ENCODE measurements around the gene DNAJC10.

Gene DNAJC10

DNA sequence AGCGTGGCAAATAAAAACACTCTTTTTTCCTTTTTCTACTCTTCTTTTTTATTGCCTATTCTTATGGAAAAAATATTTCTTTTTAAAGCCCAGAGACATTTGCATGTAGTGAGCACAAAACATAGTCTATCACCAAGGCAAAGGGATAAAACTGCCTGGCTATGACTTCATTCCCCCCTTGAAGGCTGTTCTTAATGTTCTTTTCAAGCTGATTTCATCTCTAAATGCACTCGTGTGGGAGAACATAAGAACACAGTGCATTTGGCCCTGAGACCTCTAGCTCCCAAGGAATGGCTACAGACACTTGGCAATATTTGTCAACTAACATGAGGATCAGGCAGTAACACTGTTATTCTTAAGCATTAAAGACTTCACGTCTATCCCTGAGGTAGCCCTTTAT is 17.4 kb upstream of the DNAJC10 start:
- Histone ChIP-seq H3K36me3 (no peaks in the 10 kb centered on the region), H3K9me3 (ENCODE audit: severe bottlenecking) (no peaks in the 10 kb centered on the region), H3K27me3 (ENCODE audit: insufficient read depth, low read depth, severe bottlenecking) (no peaks in the 10 kb centered on the region), H3K27ac (no peak overlapping the region), H3K4me3 (ENCODE audit: low read depth, low read length) (no peak overlapping the region)
- no peak for DNase-seq
- TF ChIP-seq, protein P1, sequence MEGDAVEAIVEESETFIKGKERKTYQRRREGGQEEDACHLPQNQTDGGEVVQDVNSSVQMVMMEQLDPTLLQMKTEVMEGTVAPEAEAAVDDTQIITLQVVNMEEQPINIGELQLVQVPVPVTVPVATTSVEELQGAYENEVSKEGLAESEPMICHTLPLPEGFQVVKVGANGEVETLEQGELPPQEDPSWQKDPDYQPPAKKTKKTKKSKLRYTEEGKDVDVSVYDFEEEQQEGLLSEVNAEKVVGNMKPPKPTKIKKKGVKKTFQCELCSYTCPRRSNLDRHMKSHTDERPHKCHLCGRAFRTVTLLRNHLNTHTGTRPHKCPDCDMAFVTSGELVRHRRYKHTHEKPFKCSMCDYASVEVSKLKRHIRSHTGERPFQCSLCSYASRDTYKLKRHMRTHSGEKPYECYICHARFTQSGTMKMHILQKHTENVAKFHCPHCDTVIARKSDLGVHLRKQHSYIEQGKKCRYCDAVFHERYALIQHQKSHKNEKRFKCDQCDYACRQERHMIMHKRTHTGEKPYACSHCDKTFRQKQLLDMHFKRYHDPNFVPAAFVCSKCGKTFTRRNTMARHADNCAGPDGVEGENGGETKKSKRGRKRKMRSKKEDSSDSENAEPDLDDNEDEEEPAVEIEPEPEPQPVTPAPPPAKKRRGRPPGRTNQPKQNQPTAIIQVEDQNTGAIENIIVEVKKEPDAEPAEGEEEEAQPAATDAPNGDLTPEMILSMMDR (IDR thresholded peaks at IDR 0.05; ENCODE audit: low read depth, low read length), result no peak

DNA sequence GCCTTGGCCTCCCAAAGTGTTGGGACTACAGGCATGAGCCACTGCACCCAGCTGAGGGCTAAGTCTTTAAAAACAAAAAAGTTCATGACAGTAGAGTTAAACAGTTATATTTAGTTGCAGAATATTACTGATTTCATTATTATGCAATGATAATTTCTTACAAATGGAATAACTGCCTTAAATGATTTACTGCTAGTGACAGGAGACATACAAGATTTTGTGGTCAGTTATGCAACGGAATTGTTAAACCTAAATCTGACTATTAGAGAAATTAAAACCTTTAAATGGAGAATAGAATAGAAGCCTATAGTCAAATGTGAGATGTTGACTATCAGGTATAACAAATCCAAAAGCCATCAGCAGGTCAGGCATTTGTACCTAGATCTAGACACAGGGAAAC is 10.3 kb upstream of the DNAJC10 start:
- Histone ChIP-seq H3K9me3 (ENCODE audit: severe bottlenecking) (no peaks in the 10 kb centered on the region), H3K36me3 (no peaks in the 10 kb centered on the region), H3K27me3 (ENCODE audit: insufficient read depth, low read depth, severe bottlenecking) (no peaks in the 10 kb centered on the region), H3K27ac (no peak overlapping the region), H3K4me3 (ENCODE audit: low read depth, low read length) (no peak overlapping the region)
- DNase-seq, result no peak
- TF ChIP-seq, protein P1 (IDR thresholded peaks at IDR 0.05; ENCODE audit: low read depth, low read length), result no peak

DNA sequence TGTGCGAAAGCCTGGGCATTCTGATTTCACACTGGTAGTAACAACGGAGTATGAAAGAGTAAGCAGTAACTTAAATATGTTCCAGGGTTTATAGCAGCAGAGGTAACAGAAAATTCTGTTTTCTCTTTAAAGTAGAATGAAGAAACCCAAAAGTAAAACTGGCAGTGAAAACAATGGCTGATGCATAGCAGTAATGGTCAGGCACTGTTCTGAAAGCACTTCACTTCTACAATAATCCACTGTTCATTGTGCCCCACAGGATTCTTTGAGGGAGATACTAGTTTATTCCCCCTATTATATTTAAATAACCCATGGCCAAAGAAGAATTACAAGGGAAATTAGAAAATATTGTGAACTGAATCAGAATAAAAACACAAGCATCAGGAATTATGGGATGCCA is 9.3 kb upstream of the DNAJC10 start:
- TF ChIP-seq, protein P1 (IDR thresholded peaks at IDR 0.05; ENCODE audit: low read depth, low read length), result no peak
- no peak overlapping the region for H3K27ac ChIP-seq

DNA sequence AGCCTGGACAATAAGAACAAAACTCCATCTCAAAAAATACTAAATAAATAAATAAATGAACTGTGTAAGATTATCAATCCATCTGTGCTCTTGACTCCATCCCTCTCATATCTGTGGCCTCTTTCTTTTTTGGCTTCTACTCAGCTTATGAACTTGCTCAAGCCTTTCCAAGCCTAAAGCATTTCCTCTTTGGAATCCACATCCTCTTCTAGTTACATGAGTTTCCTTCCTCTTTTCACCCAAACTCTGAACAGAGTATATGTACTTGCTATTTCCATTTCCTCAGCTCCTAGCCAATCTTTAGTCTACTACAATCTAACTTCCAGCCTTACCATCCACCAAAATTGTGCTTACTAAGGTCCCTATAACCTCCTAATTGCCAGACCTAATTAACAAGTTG is 2.5 kb upstream of the DNAJC10 start:
- Histone ChIP-seq H3K27me3 (ENCODE audit: insufficient read depth, low read depth, severe bottlenecking) (no peaks in the 10 kb centered on the region), H3K27ac (no peak overlapping the region), H3K36me3 (peaks cover 10% of the 10 kb centered on the region; the same call in 1 of the 2 replicates), H3K4me3 (ENCODE audit: low read depth, low read length) (no peak overlapping the region), H3K9me3 (ENCODE audit: severe bottlenecking) (no peaks in the 10 kb centered on the region)
- no peak for DNase-seq
- TF ChIP-seq, protein P1 (IDR thresholded peaks at IDR 0.05; ENCODE audit: low read depth, low read length), result no peak

More for the DNA sequence above, 9.3 kb upstream of the DNAJC10 start:
- H3K9me3 ChIP-seq (ENCODE audit: severe bottlenecking), result no peaks in the 10 kb centered on the region
- H3K4me3 ChIP-seq (ENCODE audit: low read depth, low read length), result no peak overlapping the region
- H3K27me3 ChIP-seq (ENCODE audit: insufficient read depth, low read depth, severe bottlenecking), result no peaks in the 10 kb centered on the region
- H3K36me3 ChIP-seq, result no peaks in the 10 kb centered on the region
- no peak for DNase-seq

DNA sequence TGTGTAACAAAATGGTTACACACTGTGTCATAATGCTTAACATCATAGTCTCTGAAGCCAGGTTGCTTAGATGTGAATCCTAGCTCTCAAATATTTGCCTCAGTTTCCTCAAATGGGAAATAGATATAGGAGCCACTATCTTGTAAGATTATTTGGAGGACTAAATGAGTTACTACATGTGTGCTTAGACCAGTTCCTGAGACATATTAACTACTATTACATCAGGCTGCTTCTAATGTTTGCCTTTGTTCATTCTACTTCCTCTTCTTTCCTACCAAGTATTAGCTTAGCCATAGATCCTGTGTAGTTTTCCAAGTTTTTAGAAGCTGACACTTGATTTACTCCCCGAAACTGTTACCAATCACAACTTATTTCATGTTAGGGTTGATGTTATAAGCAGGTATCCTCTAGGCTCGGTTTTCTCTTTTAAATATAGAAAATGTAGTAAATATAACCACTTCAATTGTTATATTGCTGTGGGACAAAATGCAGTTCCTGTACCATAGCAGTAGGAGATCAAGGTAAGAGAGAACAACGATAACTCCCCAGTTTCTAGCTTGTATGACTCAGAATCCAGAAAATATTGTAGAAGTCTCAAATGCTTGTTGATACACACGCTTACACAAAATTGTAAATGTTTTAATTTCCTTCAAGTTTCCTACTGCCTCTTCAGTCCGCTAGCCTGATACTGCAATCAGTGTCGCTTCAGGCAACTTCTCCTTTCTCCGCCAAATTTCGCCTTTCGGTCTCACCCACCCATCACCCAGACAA is 751 bp upstream of the DNAJC10 start:
- Histone ChIP-seq H3K9me3 (ENCODE audit: severe bottlenecking) (no peaks in the 10 kb centered on the region), H3K27ac (peak overlapping the region; percentile 86), H3K4me3 (ENCODE audit: low read depth, low read length) (peak overlapping the region; percentile 98), H3K36me3 (peaks cover 15% of the 10 kb centered on the region; the same call in 1 of the 2 replicates), H3K27me3 (ENCODE audit: insufficient read depth, low read depth, severe bottlenecking) (no peaks in the 10 kb centered on the region)
- DNase-seq, result no peak
- TF ChIP-seq, protein P1 (IDR thresholded peaks at IDR 0.05; ENCODE audit: low read depth, low read length), result no peak

DNA sequence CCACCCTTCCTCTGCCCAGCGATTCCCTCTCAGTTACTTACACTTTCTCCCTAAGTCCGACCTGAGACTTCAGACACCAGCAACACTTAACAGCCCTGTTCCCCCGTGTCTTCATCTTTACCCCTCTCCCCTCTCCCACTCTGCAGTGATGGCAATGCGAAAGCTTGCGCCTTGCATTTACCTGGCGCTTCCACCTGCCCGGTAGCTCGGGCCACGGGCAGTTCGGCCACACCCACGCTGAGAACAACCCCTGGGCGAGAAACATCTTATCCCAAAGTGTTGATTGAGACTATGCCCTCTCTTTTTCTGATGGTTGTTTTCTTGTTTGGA is 558 bp downstream of the DNAJC10 start:
- TF ChIP-seq, protein P1 (IDR thresholded peaks at IDR 0.05; ENCODE audit: low read depth, low read length), result no peak
- H3K27ac ChIP-seq, result peak overlapping the region; percentile 86
- no peak for DNase-seq

More for the DNA sequence above, 558 bp downstream of the DNAJC10 start:
- Histone ChIP-seq H3K36me3 (peaks cover 27% of the 10 kb centered on the region), H3K9me3 (ENCODE audit: severe bottlenecking) (no peaks in the 10 kb centered on the region), H3K4me3 (ENCODE audit: low read depth, low read length) (peak overlapping the region; percentile 98), H3K27me3 (ENCODE audit: insufficient read depth, low read depth, severe bottlenecking) (no peaks in the 10 kb centered on the region)
